Measurements from ENCODE around the gene CARD11. TPM values are rescaled to one million over a fixed set of nuclear protein-coding genes. Genes with fewer than 3 reads are reported as not detected.

Gene CARD11
- total and polyA plus RNA-seq, 10 donors: 30.3 to 72.6 (median 48.8) TPM

DNA sequence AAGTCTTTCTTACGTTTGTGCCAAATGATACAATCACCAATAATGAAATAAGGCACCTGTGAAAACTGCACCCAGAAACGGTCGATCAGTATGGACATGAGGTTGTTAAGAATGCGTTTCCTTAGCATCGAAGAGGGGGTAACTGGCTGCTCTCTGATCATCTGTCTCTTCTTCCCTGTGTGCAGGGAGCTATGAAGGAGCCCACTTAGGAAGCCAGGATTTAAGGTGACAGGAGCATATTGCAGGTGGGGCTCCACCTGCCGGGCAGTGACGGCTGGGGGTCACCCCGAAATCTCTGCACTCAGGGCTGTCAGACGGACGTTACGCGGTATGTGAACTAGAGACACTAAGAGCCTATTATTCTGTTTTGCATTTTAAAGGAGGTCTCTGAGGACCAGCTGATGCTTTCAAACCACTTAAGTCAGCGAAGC is 64.5 kb downstream of the CARD11 start:
- intact Hi-C loops (cut with DNase I; ENCODE audit: low total_unique reads): no loop called here
- WGBS, 5 donors: 19 to 43% (median 37%) methylated on average over 12 to 13 of the region's 13 CpGs
- Histone ChIP-seq H3K36me3 (peaks cover 0 to 17% (median 0%) of the 10 kb centered on the region in 6 donors), H3K27ac (peak overlapping the region in 7 of 8 donors; percentile 58 to 81 (median 70)), H3K4me1 (peaks cover 3 to 96% (median 65%) of the 10 kb centered on the region in 6 donors), H3K9me3 (no peaks in the 10 kb centered on the region), H3K4me3 (peak overlapping the region in 7 of 8 donors; percentile 19 to 67 (median 33)), H3K27me3 (replicated peaks in 1 of 7) (peaks cover 0 to 28% (median 0%) of the 10 kb centered on the region in 7 donors)
- DNase-seq: no peak
- TF ChIP-seq, protein P1, sequence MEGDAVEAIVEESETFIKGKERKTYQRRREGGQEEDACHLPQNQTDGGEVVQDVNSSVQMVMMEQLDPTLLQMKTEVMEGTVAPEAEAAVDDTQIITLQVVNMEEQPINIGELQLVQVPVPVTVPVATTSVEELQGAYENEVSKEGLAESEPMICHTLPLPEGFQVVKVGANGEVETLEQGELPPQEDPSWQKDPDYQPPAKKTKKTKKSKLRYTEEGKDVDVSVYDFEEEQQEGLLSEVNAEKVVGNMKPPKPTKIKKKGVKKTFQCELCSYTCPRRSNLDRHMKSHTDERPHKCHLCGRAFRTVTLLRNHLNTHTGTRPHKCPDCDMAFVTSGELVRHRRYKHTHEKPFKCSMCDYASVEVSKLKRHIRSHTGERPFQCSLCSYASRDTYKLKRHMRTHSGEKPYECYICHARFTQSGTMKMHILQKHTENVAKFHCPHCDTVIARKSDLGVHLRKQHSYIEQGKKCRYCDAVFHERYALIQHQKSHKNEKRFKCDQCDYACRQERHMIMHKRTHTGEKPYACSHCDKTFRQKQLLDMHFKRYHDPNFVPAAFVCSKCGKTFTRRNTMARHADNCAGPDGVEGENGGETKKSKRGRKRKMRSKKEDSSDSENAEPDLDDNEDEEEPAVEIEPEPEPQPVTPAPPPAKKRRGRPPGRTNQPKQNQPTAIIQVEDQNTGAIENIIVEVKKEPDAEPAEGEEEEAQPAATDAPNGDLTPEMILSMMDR (IDR thresholded peaks at IDR 0.05 in 8 of 11, conservative IDR thresholded peaks at IDR 0.05 in 3 of 11): peak in 4 of 11 experiments; percentile 13 to 27 (median 20)
- TF ChIP-seq POLR2A (IDR thresholded peaks at IDR 0.05) (no peak), POLR2AphosphoS5 (IDR thresholded peaks at IDR 0.05) (peak in 1 of 3 donors; percentile 53)

DNA sequence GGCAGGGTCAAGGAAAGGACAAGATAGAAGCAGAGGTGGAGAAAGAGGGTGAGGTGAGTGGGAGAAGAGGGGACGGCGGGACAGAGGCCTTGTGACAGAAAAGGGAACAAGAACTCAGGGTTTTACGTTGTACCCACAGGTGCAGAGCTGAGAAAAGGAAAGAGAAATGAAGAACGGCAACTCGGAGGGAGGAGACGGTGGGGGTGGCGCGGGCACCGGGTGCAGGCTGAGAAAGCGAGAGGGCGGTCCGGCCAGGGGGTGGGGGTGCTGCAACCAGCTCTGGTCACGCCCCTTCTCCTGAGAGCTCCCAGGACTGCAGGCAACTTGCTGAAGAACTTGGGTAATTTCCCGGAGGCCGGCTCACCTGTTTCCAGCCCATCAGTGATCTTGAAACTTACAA is 65.3 kb downstream of the CARD11 start:
- peaks cover 3 to 96% (median 57%) of the 10 kb centered on the region in 6 donors for H3K4me1 ChIP-seq

DNA sequence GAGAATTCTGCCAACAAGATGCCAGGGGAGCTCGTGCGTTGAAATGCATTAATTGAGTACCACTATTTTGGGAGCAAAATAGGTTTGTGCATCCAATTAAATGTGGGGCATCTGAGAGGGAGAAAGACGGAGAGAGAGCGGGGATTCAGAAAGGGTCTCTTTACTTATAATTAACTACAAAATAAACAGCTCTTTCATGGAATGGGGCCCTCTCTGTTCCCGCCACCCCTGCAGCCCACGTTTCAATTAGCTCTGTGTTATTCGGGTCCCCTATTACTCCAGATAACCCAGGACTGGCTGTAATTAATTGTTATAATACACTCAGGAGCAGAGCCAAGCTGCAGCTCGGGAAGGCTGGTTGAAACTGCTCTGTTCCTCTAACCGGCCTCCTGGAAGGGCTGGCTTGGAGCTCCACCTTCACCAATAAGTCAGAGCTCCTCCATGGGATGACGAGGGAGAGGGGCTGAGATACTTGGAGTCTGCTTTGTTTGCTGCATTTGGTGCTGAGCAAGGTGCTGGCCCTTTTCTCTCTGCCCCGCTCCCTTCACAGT is 67.8 kb downstream of the CARD11 start:
- peaks cover 0 to 92% (median 54%) of the 10 kb centered on the region in 6 donors for H3K4me1 ChIP-seq
- WGBS, 5 donors: 80 to 85% (median 82%) methylated on average over 11 of the region's 11 CpGs
- intact Hi-C loops (cut with DNase I; ENCODE audit: low total_unique reads): no loop called here
- TF ChIP-seq POLR2AphosphoS5 (IDR thresholded peaks at IDR 0.05) (no peak), POLR2A (IDR thresholded peaks at IDR 0.05) (no peak)
- TF ChIP-seq, protein P1 (IDR thresholded peaks at IDR 0.05 in 8 of 11, conservative IDR thresholded peaks at IDR 0.05 in 3 of 11): no peak
- no peak overlapping the region for H3K4me3 ChIP-seq
- H3K27me3 ChIP-seq (replicated peaks in 1 of 7): peaks cover 0 to 26% (median 0%) of the 10 kb centered on the region in 7 donors
- peak overlapping the region in 2 of 8 donors; percentile 2 to 4 for H3K27ac ChIP-seq
- peaks cover 0 to 25% (median 0%) of the 10 kb centered on the region in 6 donors for H3K36me3 ChIP-seq
- H3K9me3 ChIP-seq: no peaks in the 10 kb centered on the region
- DNase-seq: no peak

More for the DNA sequence above, 65.3 kb downstream of the CARD11 start:
- Histone ChIP-seq H3K9me3 (no peaks in the 10 kb centered on the region), H3K36me3 (peaks cover 0 to 22% (median 0%) of the 10 kb centered on the region in 6 donors), H3K27me3 (replicated peaks in 1 of 7) (peaks cover 0 to 28% (median 0%) of the 10 kb centered on the region in 7 donors), H3K4me3 (peak overlapping the region in 7 of 8 donors; percentile 19 to 67 (median 33)), H3K27ac (peak overlapping the region; percentile 57 to 81 (median 68))
- WGBS, 5 donors: 2 to 5% (median 3%) methylated on average over 15 of the region's 15 CpGs
- intact Hi-C loops (cut with DNase I; ENCODE audit: low total_unique reads): no loop called here
- TF ChIP-seq POLR2A (IDR thresholded peaks at IDR 0.05) (no peak), POLR2AphosphoS5 (IDR thresholded peaks at IDR 0.05) (peak; percentile 72 to 81 (median 73))
- DNase-seq: peak; percentile 94

DNA sequence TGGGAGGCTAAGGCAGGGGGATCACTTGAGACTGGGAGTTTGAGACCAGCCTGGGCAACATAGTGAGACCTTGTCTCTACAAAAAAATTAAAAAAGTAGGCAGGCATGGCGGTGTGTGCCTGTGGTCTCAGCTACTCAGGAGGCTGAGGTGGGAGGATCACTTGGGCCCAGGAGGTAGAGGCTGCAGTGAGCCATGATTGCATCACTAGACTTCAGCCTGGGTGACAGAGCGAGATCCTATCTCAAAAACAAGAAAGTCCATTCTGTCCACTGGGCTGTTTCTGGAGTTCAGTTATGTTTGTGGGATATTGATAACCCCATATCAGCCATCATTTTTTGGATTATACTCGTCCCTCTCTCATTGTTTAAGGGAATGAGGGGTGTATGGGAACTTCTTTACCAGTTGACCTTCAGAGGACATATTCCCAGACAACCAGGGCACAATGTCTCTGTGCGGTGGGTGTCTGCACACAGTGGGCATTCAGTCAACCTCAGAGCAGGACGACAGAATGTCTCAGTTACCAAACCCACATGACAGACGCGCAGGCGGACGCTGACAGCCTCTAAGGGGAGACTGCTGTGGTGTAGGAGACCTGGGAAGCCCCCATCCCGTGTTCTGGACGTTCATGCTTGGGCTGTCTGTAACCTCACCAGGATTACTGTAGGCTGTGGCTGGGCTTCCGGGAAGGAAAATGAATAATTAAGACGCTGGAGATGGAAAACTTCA is 69.4 kb downstream of the CARD11 start:
- Histone ChIP-seq H3K27ac (no peak overlapping the region), H3K4me1 (peaks cover 0 to 75% (median 37%) of the 10 kb centered on the region in 6 donors), H3K36me3 (peaks cover 0 to 25% (median 0%) of the 10 kb centered on the region in 6 donors), H3K4me3 (no peak overlapping the region), H3K9me3 (no peaks in the 10 kb centered on the region), H3K27me3 (replicated peaks in 1 of 7) (peaks cover 0 to 10% (median 0%) of the 10 kb centered on the region in 7 donors)
- intact Hi-C loops (cut with DNase I; ENCODE audit: low total_unique reads): no loop called here
- peak; percentile 49 for DNase-seq
- WGBS, 5 donors: 87 to 96% (median 90%) methylated on average over 13 of the region's 13 CpGs
- no peak for TF ChIP-seq POLR2A (IDR thresholded peaks at IDR 0.05)
- TF ChIP-seq, protein P1 (IDR thresholded peaks at IDR 0.05 in 8 of 11, conservative IDR thresholded peaks at IDR 0.05 in 3 of 11): no peak
- TF ChIP-seq POLR2AphosphoS5 (IDR thresholded peaks at IDR 0.05): no peak

Measured in spleen (tissue), 11 donors.